Lower leg skin (tissue), 4 donors: ENCODE results near the gene RNLS. TPM values are rescaled to one million over a fixed set of nuclear protein-coding genes. Genes with fewer than 3 reads are reported as not detected.

Experiments used
- DNase-seq, 2 donors: peaks; one replicate each; pipeline ENCODE4 v3.0.0-alpha.2; 2019; ENCODE audit warnings: low spot score in 2 of 2
- H3K4me3 ChIP-seq: fragments of 200-600 bp; sonication (generic); 2 replicates; pipeline ENCODE4 v1.5.1; 2017; ENCODE audit warnings: mild to moderate bottlenecking, low read depth; ENCODE audit not compliant: poor library complexity, severe bottlenecking
- CTCF ChIP-seq, 3 donors: fragments of 450-650 bp; IDR thresholded peaks; one replicate each; pipeline ENCODE4 v1.5.1; 2016; ENCODE audit warnings: antibody characterized with exemption in 3 of 3, mild to moderate bottlenecking in 3 of 3, moderate library complexity in 2 of 3
- POLR2A ChIP-seq, 2 donors: fragments of 450-650 bp; IDR thresholded peaks; one replicate each; pipeline ENCODE4 v1.6.1; 2016 to 2017; ENCODE audit warnings: antibody characterized with exemption in 2 of 2, mild to moderate bottlenecking in 1 of 2, moderate library complexity in 1 of 2
- WGBS, 2 donors: methylation state at CpG; one replicate each; pipeline ENCODE4 v1.1.5; 2018; 5-methylcytosine and 5-hydroxymethylcytosine counted together
- intact Hi-C: fragments of 100-400 bp; cut with DNase I; formaldehyde crosslinking; loops from one replicate; pipeline ENCODE4 v1.15.0; 2023; ENCODE audit warnings: low total_unique reads
- total RNA-seq, 4 donors: library from RNA; depleted of rRNA; stranded (reverse); fragments of >200 nt; gene quantifications; one replicate each; pipeline ENCODE4 v1.1.0, GENCODE V29; 2016

Gene RNLS
- total RNA-seq, 4 donors from 2014 or later, result 6.8 to 18.3 (median 10.9) TPM

GRCh38 chr10:88226891-88227290, 356.2 kb downstream of the RNLS start:
- DNase-seq, result no peak
- no peak overlapping the region for H3K4me3 ChIP-seq
- 93 to 96% methylated on average over 1 of the region's 1 CpG for WGBS, 2 donors
- intact Hi-C loops, result no loop called here
- TF ChIP-seq POLR2A (IDR thresholded peaks at IDR 0.05), result no peak
- no peak for TF ChIP-seq CTCF (IDR thresholded peaks at IDR 0.05)

GRCh38 chr10:88226071-88226659, 357.0 kb downstream of the RNLS start:
- no peak for DNase-seq
- intact Hi-C loops, result no loop called here
- WGBS, 2 donors, result 48 to 70% methylated on average over 2 of the region's 2 CpGs
- TF ChIP-seq POLR2A (IDR thresholded peaks at IDR 0.05) (no peak), CTCF (IDR thresholded peaks at IDR 0.05) (no peak)
- H3K4me3 ChIP-seq, result no peak overlapping the region

Other genes with a start within 250 kb of the RNLS start
- gene LIPJ, start 3.4 kb upstream of the RNLS start, total RNA-seq, result under 1 TPM in 1 of 4 donors, not detected in 3; 0.15 TPM
- not detected for gene LIPF, start 81.1 kb upstream of the RNLS start, total RNA-seq
- gene LIPK, start 122.9 kb upstream of the RNLS start, total RNA-seq, result 10 to 100 TPM; 17.4 to 60.3 (median 27.5) TPM
- 10 to 100 TPM; 25.9 to 80.5 (median 39.4) TPM for gene LIPN, start 176.7 kb upstream of the RNLS start, total RNA-seq
- gene LIPM, start 219.4 kb upstream of the RNLS start, total RNA-seq, result 10 to 100 TPM; 30.4 to 56.7 (median 36.1) TPM